Keratinocyte (primary cell): ENCODE results near the gene FAM204A. TPM values are rescaled to one million over a fixed set of nuclear protein-coding genes. Genes with fewer than 3 reads are reported as not detected.

Experiments
- DNase-seq: peaks from one replicate; pipeline ENCODE4 v3.0.0-alpha.2; 2011; ENCODE audit warnings: low read depth, missing footprints, low spot score
- FAIRE-seq: peaks from 2 replicates; lab custom pipeline; 2011; peaks lifted over from hg19 to GRCh38; lab: Jason Lieb, UNC
- H2AFZ ChIP-seq: 2 replicates; pipeline ENCODE4 v1.6.0; 2012; ENCODE audit warnings: low read length, control low read depth, inconsistent platforms; ENCODE audit not compliant: control insufficient read depth
- H3K27ac ChIP-seq: 2 replicates; pipeline ENCODE4 v1.5.1; 2011; ENCODE audit warnings: low read length; ENCODE audit not compliant: control insufficient read depth, insufficient read depth
- H3K27me3 ChIP-seq: 3 replicates; pipeline ENCODE4 v1.6.0; 2011; ENCODE audit warnings: low read length; ENCODE audit not compliant: control insufficient read depth, insufficient read depth; ENCODE audit errors: extremely low read depth
- H3K36me3 ChIP-seq, 2 experiments: 2 replicates in 1 of 2; 3 replicates in 1 of 2; pipeline ENCODE4 v1.5.1; 2011; ENCODE audit warnings: low read length in 2 of 2, mild to moderate bottlenecking in 1 of 2; ENCODE audit not compliant: control insufficient read depth in 2 of 2, insufficient read depth in 2 of 2; ENCODE audit errors: extremely low read depth in 1 of 2
- H3K4me1 ChIP-seq: 3 replicates; pipeline ENCODE4 v1.5.1; 2011; ENCODE audit warnings: low read length; ENCODE audit not compliant: control insufficient read depth, insufficient read depth; ENCODE audit errors: extremely low read depth
- H3K4me2 ChIP-seq: 3 replicates; pipeline ENCODE4 v1.6.0; 2011; ENCODE audit warnings: low read depth, low read length; ENCODE audit not compliant: control insufficient read depth, insufficient read depth; ENCODE audit errors: extremely low read depth
- H3K4me3 ChIP-seq, 3 experiments: fragments of 200-600 bp in 1 of 3; sonication (generic) in 1 of 3; 2 replicates in 2 of 3; 3 replicates in 1 of 3; pipeline ENCODE4 v1.5.1; 2011 to 2016; ENCODE audit warnings: low read length in 3 of 3, mild to moderate bottlenecking in 3 of 3, control low read depth in 2 of 3, inconsistent platforms in 1 of 3, low read depth in 1 of 3, mixed read lengths in 1 of 3, mixed run types in 1 of 3, moderate library complexity in 1 of 3; ENCODE audit not compliant: control insufficient read depth in 2 of 3, insufficient read depth in 2 of 3; ENCODE audit errors: extremely low read depth in 1 of 3
- H3K79me2 ChIP-seq: 2 replicates; pipeline ENCODE4 v1.6.0; 2012; ENCODE audit warnings: low read length; ENCODE audit not compliant: control insufficient read depth, insufficient read depth
- H3K9ac ChIP-seq: 3 replicates; pipeline ENCODE4 v1.6.0; 2011; ENCODE audit warnings: low read length; ENCODE audit not compliant: control insufficient read depth, insufficient read depth; ENCODE audit errors: extremely low read depth
- H3K9me1 ChIP-seq: 3 replicates; pipeline ENCODE4 v1.6.0; 2011; ENCODE audit warnings: low read length; ENCODE audit not compliant: control insufficient read depth, insufficient read depth; ENCODE audit errors: extremely low read depth
- H3K9me3 ChIP-seq: 2 replicates; pipeline ENCODE4 v1.5.1; 2012; ENCODE audit warnings: low read depth, low read length; ENCODE audit not compliant: control insufficient read depth
- H4K20me1 ChIP-seq: 3 replicates; pipeline ENCODE4 v1.6.0; 2011; ENCODE audit warnings: low read length; ENCODE audit not compliant: control insufficient read depth, insufficient read depth; ENCODE audit errors: extremely low read depth
- CTCF ChIP-seq, 3 experiments: IDR thresholded peaks in 1 of 3; conservative IDR thresholded peaks in 1 of 3; optimal IDR thresholded peaks in 1 of 3; 2 replicates in 2 of 3; 3 replicates in 1 of 3; pipeline versions ENCODE3 to v1.5.1; 2011; ENCODE audit warnings: low read length in 3 of 3, mild to moderate bottlenecking in 3 of 3, moderate library complexity in 2 of 3, control low read depth in 1 of 3, inconsistent platforms in 1 of 3; ENCODE audit not compliant: insufficient read depth in 2 of 3; ENCODE audit errors: extremely low read depth in 1 of 3
- EZH2 ChIP-seq: IDR thresholded peaks from one replicate; pipeline ENCODE4 v1.6.1; 2012; ENCODE audit warnings: inconsistent platforms, mild to moderate bottlenecking, low read length, moderate library complexity
- dilution Hi-C: fragments of 300-500 bp; cut with MboI; formaldehyde crosslinking; loops from one replicate; pipeline ENCODE4 v1.7.0; 2020; ENCODE audit warnings: low sequenced_read_pairs; ENCODE audit not compliant: extremely low pct_ligation_motif_present
- polyA plus RNA-seq, 5 experiments: library from polyadenylated mRNA; depleted of rRNA in 3 of 5; stranded (reverse) in 3 of 5; stranded (forward) in 1 of 5; unstranded in 1 of 5; fragments of >200 nt; gene quantifications; 1 replicate in 1 of 5; 2 replicates in 3 of 5; 3 replicates in 1 of 5; pipeline versions ENCODE4 v1.2.1 to v1.2.3, GENCODE V29; 2011 to 2012; ENCODE audit warnings: missing spikeins in 2 of 5, low read depth in 1 of 5, low replicate concordance in 1 of 5

Gene FAM204A
- polyA plus RNA-seq, 1 donor (not counting 4 experiments of a cell fraction or from before 2014, with no cell fraction given), result 38.6 TPM

DNA sequence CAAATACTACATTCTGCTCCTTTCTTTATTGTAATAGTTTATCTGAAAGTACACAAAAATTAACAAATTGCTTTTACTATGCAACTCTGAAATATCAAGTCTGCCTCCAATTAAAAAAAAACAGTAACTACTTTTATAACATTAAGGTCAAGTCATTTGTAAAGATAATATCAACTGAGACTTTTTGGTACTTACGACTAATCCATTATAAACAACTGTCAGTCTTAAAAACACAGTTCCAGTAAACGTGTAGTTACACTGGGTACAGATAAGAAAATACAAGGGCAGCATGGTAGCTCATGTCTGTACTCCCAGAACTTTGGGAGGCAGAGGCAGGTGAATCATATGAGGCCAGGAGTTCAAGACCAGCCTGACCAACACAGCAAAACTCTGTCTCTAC, 32.2 kb downstream of the FAM204A start:
- dilution Hi-C loops, result no loop called here
- Histone ChIP-seq H3K79me2 (no peaks in the 10 kb centered on the region), H3K36me3 (peaks cover 5 to 10% of the 10 kb centered on the region in 2 experiments), H3K9ac (no peak overlapping the region), H3K27me3 (no peaks in the 10 kb centered on the region), H4K20me1 (no peaks in the 10 kb centered on the region), H3K27ac (no peak overlapping the region), H3K4me2 (no peak overlapping the region), H3K4me1 (peaks cover 7% of the 10 kb centered on the region), H3K4me3 (no peak overlapping the region), H2AFZ (no peak overlapping the region), H3K9me3 (no peaks in the 10 kb centered on the region), H3K9me1 (no peaks in the 10 kb centered on the region)
- no peak for DNase-seq
- FAIRE-seq, result no peak
- no peak for TF ChIP-seq CTCF (optimal IDR thresholded peaks at IDR 0.05 in 1 of 3, IDR thresholded peaks at IDR 0.05 in 1 of 3, conservative IDR thresholded peaks at IDR 0.05 in 1 of 3; ENCODE audit: extremely low read depth in 1 of 3, insufficient read depth in 2 of 3, low read length in 3 of 3)
- no peak for TF ChIP-seq EZH2

- DNase-seq, result no peak
- no peaks in the 10 kb centered on the region for H3K27me3 ChIP-seq
- H3K9me1 ChIP-seq, result no peaks in the 10 kb centered on the region
- no peak overlapping the region for H3K4me2 ChIP-seq
- no peak overlapping the region for H2AFZ ChIP-seq
- H3K27ac ChIP-seq, result no peak overlapping the region
- H3K4me1 ChIP-seq, result peaks cover 7% of the 10 kb centered on the region
- FAIRE-seq, result no peak
- no peak overlapping the region for H3K9ac ChIP-seq
- H4K20me1 ChIP-seq, result no peaks in the 10 kb centered on the region
- no peaks in the 10 kb centered on the region for H3K79me2 ChIP-seq
- dilution Hi-C loops, result no loop called here
- no peak overlapping the region for H3K4me3 ChIP-seq
- no peak for TF ChIP-seq EZH2
- no peak for TF ChIP-seq CTCF (optimal IDR thresholded peaks at IDR 0.05 in 1 of 3, IDR thresholded peaks at IDR 0.05 in 1 of 3, conservative IDR thresholded peaks at IDR 0.05 in 1 of 3; ENCODE audit: extremely low read depth in 1 of 3, insufficient read depth in 2 of 3, low read length in 3 of 3)
- peaks cover 5 to 14% of the 10 kb centered on the region in 2 experiments for H3K36me3 ChIP-seq
- H3K9me3 ChIP-seq, result no peaks in the 10 kb centered on the region
Measured at GRCh38 chr10:118308664-118309063, 33.5 kb downstream of the FAM204A start.
